Endodermal cell (in vitro differentiated cells): ENCODE results near the gene ABLIM3. TPM values are rescaled to one million over a fixed set of nuclear protein-coding genes. Genes with fewer than 3 reads are reported as not detected.

Experiments used
- DNase-seq: peaks from one replicate; pipeline ENCODE4 v3.0.0-alpha.2; 2017
- H3K27ac ChIP-seq: 2 replicates; pipeline ENCODE4 v1.5.1; 2013; ENCODE audit warnings: mild to moderate bottlenecking, low read depth, low read length, moderate library complexity
- H3K27me3 ChIP-seq: 2 replicates; pipeline ENCODE4 v1.6.1; 2013; ENCODE audit warnings: mild to moderate bottlenecking, low read length, moderate library complexity; ENCODE audit not compliant: insufficient read depth, control insufficient read depth, poor library complexity, severe bottlenecking
- H3K36me3 ChIP-seq: 2 replicates; pipeline ENCODE4 v1.7.0; 2013; ENCODE audit warnings: mild to moderate bottlenecking, low read length, moderate library complexity; ENCODE audit not compliant: control insufficient read depth, insufficient read depth
- H3K4me1 ChIP-seq: one replicate; pipeline ENCODE4 v1.7.0; 2013; ENCODE audit warnings: low read length; ENCODE audit not compliant: control insufficient read depth, insufficient read depth
- H3K4me3 ChIP-seq: 2 replicates; pipeline ENCODE4 v1.5.1; 2013; ENCODE audit warnings: mild to moderate bottlenecking, low read length, moderate library complexity
- H3K9ac ChIP-seq: 2 replicates; pipeline ENCODE4 v1.6.1; 2013; ENCODE audit warnings: mild to moderate bottlenecking, low read length, moderate library complexity; ENCODE audit not compliant: poor library complexity, severe bottlenecking; ENCODE audit errors: extremely low read depth
- H3K9me3 ChIP-seq: 2 replicates; pipeline ENCODE4 v1.6.1; 2013; ENCODE audit warnings: mild to moderate bottlenecking, low read length, moderate library complexity; ENCODE audit not compliant: control insufficient read depth
- H3K27ac Mint-ChIP-seq: 2 replicates; pipeline ENCODE4 v1.8.0; 2020; ENCODE audit warnings: mixed read lengths
- H3K27me3 Mint-ChIP-seq: 2 replicates; pipeline ENCODE4 v1.8.0; 2021; ENCODE audit warnings: mild to moderate bottlenecking, mixed read lengths; ENCODE audit not compliant: insufficient read depth
- H3K36me3 Mint-ChIP-seq: 2 replicates; pipeline ENCODE4 v1.8.0; 2020; ENCODE audit warnings: low read depth, mixed read lengths
- H3K4me1 Mint-ChIP-seq: 2 replicates; pipeline ENCODE4 v1.8.0; 2020; ENCODE audit warnings: mixed read lengths
- H3K4me3 Mint-ChIP-seq: 2 replicates; pipeline ENCODE4 v1.8.0; 2020; ENCODE audit warnings: mild to moderate bottlenecking, moderate library complexity, mixed read lengths
- H3K9me3 Mint-ChIP-seq: 2 replicates; pipeline ENCODE4 v1.8.0; 2020; ENCODE audit warnings: mild to moderate bottlenecking, mixed read lengths
- WGBS, 2 experiments: methylation state at CpG; one replicate each; pipeline versions ENCODE4 v1.1.5 to v1.1.7; 2013; ENCODE audit warnings: missing lambda C conversion rate in 2 of 2, mixed read lengths in 1 of 2; ENCODE audit not compliant: insufficient coverage in 1 of 2, insufficient read length in 1 of 2; 5-methylcytosine and 5-hydroxymethylcytosine counted together
- total RNA-seq, 2 donors: library from RNA; stranded (reverse); fragmentation: NEBNext Ultra II Directional in 1 of 2; extraction: Animal tissue kit (Norgen Biotek cat#: 25700) in 1 of 2; gene quantifications; 2 replicates in 1 of 2; 3 replicates in 1 of 2; pipeline ENCODE4 v1.2.1, GENCODE V29; 2021
- TF ChIP-seq, protein P1 (sequence below): fragments of 200-600 bp; sonication (generic); conservative IDR thresholded peaks from 2 replicates; pipeline ENCODE4 v1.5.0; 2021; ENCODE audit warnings: antibody characterized with exemption, mild to moderate bottlenecking

The ABLIM3 gene
- total RNA-seq, 2 donors from 2014 or later = 0.24 to 0.66 TPM

DNA sequence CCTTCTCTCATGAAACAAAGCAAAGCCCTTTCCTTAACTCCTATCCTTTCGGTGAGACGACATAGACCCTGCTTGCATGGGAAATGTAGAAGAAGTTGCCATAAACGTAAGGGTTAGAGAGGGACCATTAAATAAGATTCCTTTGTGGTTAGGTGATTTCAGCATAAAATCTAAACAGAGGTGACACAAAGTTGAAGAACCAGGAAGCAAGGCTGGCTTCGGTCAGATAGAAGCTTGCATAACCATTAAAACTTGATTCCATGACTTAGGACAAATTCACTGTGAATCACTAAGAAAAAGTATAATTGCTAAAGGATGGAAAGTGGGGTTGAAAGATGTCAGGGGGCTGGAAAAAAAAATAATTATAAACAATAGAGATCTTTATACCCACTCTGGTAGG lies 30.9 kb upstream of the ABLIM3 start:
- Mint-ChIP-seq H3K36me3 (no peaks in the 10 kb centered on the region), H3K4me1 (no peaks in the 10 kb centered on the region), H3K4me3 (no peak overlapping the region), H3K9me3 (no peaks in the 10 kb centered on the region), H3K27me3 (peaks cover 16% of the 10 kb centered on the region), H3K27ac (no peak overlapping the region)
- H3K36me3 ChIP-seq = no peaks in the 10 kb centered on the region
- H3K27me3 ChIP-seq = peaks cover 20% of the 10 kb centered on the region
- H3K9ac ChIP-seq = no peak overlapping the region
- no peaks in the 10 kb centered on the region for H3K9me3 ChIP-seq
- no peak overlapping the region for H3K27ac ChIP-seq
- WGBS, 2 experiments = 92 to 95% methylated on average over 2 to 4 of the region's 4 CpGs
- TF ChIP-seq, protein P1, sequence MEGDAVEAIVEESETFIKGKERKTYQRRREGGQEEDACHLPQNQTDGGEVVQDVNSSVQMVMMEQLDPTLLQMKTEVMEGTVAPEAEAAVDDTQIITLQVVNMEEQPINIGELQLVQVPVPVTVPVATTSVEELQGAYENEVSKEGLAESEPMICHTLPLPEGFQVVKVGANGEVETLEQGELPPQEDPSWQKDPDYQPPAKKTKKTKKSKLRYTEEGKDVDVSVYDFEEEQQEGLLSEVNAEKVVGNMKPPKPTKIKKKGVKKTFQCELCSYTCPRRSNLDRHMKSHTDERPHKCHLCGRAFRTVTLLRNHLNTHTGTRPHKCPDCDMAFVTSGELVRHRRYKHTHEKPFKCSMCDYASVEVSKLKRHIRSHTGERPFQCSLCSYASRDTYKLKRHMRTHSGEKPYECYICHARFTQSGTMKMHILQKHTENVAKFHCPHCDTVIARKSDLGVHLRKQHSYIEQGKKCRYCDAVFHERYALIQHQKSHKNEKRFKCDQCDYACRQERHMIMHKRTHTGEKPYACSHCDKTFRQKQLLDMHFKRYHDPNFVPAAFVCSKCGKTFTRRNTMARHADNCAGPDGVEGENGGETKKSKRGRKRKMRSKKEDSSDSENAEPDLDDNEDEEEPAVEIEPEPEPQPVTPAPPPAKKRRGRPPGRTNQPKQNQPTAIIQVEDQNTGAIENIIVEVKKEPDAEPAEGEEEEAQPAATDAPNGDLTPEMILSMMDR = no peak
- no peak for DNase-seq
- H3K4me3 ChIP-seq = no peak overlapping the region
- no peaks in the 10 kb centered on the region for H3K4me1 ChIP-seq

DNA sequence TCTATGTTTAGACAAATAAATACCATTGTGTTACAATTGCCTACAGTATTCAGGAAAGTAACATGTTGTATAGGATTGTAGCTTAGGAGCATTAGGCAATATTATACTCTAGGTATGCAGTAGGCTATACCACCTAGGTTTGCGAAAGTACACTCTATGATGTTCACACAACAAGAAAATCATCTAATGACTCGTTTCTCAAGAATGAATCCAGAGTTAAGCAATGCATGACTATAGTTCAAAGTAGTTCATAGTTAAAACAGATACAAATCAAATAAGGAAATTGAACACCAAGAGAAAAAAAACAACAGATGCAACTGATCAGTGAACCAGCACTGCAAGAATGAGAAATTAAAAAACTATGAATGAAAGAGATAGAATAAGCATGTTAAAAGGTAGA lies 27.6 kb upstream of the ABLIM3 start:
- Mint-ChIP-seq H3K4me3 (no peak overlapping the region), H3K9me3 (no peaks in the 10 kb centered on the region), H3K4me1 (no peaks in the 10 kb centered on the region), H3K36me3 (no peaks in the 10 kb centered on the region), H3K27ac (no peak overlapping the region), H3K27me3 (peaks cover 16% of the 10 kb centered on the region)
- no peaks in the 10 kb centered on the region for H3K36me3 ChIP-seq
- WGBS, 2 experiments = 96% methylated on average over 2 of the region's 2 CpGs; no CpG with 5 or more reads in 1 of the 2 experiments
- H3K9ac ChIP-seq = no peak overlapping the region
- H3K27me3 ChIP-seq = peaks cover 13% of the 10 kb centered on the region
- H3K9me3 ChIP-seq = no peaks in the 10 kb centered on the region
- H3K4me1 ChIP-seq = no peaks in the 10 kb centered on the region
- no peak for DNase-seq
- H3K4me3 ChIP-seq = no peak overlapping the region
- no peak overlapping the region for H3K27ac ChIP-seq
- TF ChIP-seq, protein P1 = no peak

DNA sequence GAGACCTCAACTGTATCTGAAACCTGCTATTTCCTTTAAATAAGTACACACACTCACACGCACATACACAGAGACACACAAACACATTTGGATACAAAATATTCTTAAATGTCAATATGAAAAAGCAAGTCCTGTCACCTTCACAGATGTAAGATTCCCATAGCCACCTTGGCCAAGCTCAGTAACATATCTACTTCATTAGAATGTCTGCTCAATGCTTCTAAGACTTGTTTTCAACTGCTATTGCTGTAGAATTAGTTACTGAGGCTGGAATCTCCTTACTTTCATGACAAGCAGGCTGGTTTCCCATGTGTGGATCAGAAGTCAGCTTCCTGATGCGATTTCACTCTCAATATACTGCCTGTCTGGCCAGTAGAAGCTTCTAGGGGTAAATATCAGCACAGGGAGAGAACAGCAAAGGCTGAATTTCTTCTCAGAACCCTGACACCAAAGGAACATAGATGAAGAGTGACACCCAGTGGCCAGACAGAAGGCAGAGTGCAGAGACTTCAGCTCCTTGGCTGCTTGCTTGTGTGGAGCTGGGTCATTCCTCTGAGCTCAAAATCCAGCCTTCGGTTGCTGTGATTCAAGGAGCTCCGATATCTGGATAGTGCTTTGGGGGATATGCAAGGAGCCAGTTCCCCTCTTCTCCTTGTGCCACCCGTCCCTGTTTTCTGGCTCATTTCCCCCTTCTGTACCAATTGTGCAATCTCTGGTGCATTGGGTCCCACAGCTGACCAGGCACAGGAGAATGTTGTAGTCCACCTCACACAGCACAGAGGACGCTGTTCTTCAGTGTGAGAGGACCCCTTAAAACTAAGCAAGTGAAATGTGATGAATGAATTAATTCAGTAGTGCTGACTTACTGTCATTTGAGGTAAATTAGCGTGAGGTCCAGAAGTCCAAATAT lies 26.6 kb upstream of the ABLIM3 start:
- Histone ChIP-seq H3K4me3 (no peak overlapping the region), H3K36me3 (no peaks in the 10 kb centered on the region), H3K9me3 (no peaks in the 10 kb centered on the region), H3K27ac (no peak overlapping the region), H3K27me3 (peaks cover 6% of the 10 kb centered on the region), H3K9ac (no peak overlapping the region), H3K4me1 (no peaks in the 10 kb centered on the region)
- Mint-ChIP-seq H3K9me3 (no peaks in the 10 kb centered on the region), H3K27ac (no peak overlapping the region), H3K4me3 (no peak overlapping the region), H3K27me3 (peaks cover 14% of the 10 kb centered on the region), H3K36me3 (no peaks in the 10 kb centered on the region), H3K4me1 (no peaks in the 10 kb centered on the region)
- TF ChIP-seq, protein P1 = peak; percentile 92
- WGBS, 2 experiments = 0 to 64% methylated on average over 1 to 7 of the region's 7 CpGs
- DNase-seq = peak; percentile 89
